Transverse colon (tissue), 4 donors: ENCODE results near the gene CCHCR1. TPM values are rescaled to one million over a fixed set of nuclear protein-coding genes. Genes with fewer than 3 reads are reported as not detected.

Experiments
- DNase-seq: peaks from one replicate; pipeline ENCODE4 v3.0.0-alpha.2; 2019
- H3K27ac ChIP-seq, 4 donors: fragments of 200-600 bp; sonication (generic); 2 replicates each; pipeline ENCODE4 v1.5.1; 2016 to 2018; ENCODE audit warnings: inconsistent platforms in 4 of 4
- H3K27me3 ChIP-seq: fragments of 200-600 bp; sonication (generic); 2 replicates; pipeline ENCODE4 v1.5.1; 2017; ENCODE audit warnings: inconsistent platforms
- H3K36me3 ChIP-seq, 4 donors: fragments of 200-600 bp; sonication (generic); 2 replicates each; pipeline ENCODE4 v1.5.1; 2017 to 2019; ENCODE audit warnings: inconsistent platforms in 4 of 4
- H3K4me1 ChIP-seq, 4 donors: fragments of 200-600 bp; sonication (generic); 2 replicates each; pipeline ENCODE4 v1.5.1; 2017 to 2020; ENCODE audit warnings: inconsistent platforms in 4 of 4
- H3K4me3 ChIP-seq, 4 donors: fragments of 200-600 bp; sonication (generic); 1 replicate in 1 of 4; 2 replicates in 3 of 4; pipeline versions ENCODE4 v1.5.1 to v1.6.1; 2017 to 2019; ENCODE audit warnings: inconsistent platforms in 4 of 4
- H3K9me3 ChIP-seq, 2 donors: fragments of 200-600 bp; sonication (generic); 2 replicates each; pipeline ENCODE4 v1.5.1; 2017 to 2019; ENCODE audit warnings: inconsistent platforms in 2 of 2
- CTCF ChIP-seq, 5 experiments: fragments of 200-600 bp in 3 of 5; fragments of 450-650 bp in 2 of 5; sonication (generic) in 3 of 5; IDR thresholded peaks; 1 replicate in 2 of 5; 2 replicates in 3 of 5; pipeline ENCODE4 v1.5.1; 2016 to 2017; ENCODE audit warnings: antibody characterized with exemption in 5 of 5, inconsistent platforms in 3 of 5, mild to moderate bottlenecking in 2 of 5, moderate library complexity in 1 of 5
- EP300 ChIP-seq: sonication (generic); formaldehyde crosslinking; IDR thresholded peaks from one replicate; pipeline ENCODE4 v1.6.1; 2017; ENCODE audit warnings: antibody characterized with exemption, low read depth
- POLR2A ChIP-seq: fragments of 450-650 bp; IDR thresholded peaks from one replicate; pipeline ENCODE4 v1.6.1; 2016; ENCODE audit warnings: antibody characterized with exemption, mild to moderate bottlenecking, moderate library complexity
- POLR2AphosphoS5 ChIP-seq, 3 donors: sonication (generic); formaldehyde crosslinking; IDR thresholded peaks; one replicate each; pipeline ENCODE4 v1.6.1; 2016; ENCODE audit warnings: antibody characterized with exemption in 3 of 3
- WGBS, 2 donors: methylation state at CpG; one replicate each; pipeline ENCODE4 v1.1.5; 2018; ENCODE audit warnings: low coverage in 1 of 2; 5-methylcytosine and 5-hydroxymethylcytosine counted together
- in situ Hi-C, 4 donors: fragments of 200-750 bp; cut with MboI; loops; one replicate each; pipeline versions ENCODE4 v1.15.0 to v1.15.1; 2017; ENCODE audit warnings: low sequenced_read_pairs in 3 of 4, low pct_ligation_motif_present in 1 of 4, low pct_unique_long_range_greater_than_20kb in 1 of 4
- intact Hi-C: fragments of 100-400 bp; cut with DNase I; formaldehyde crosslinking; loops from one replicate; pipeline ENCODE4 v1.15.1; 2023; ENCODE audit warnings: low total_unique reads
- total RNA-seq, 4 donors: library from RNA; depleted of rRNA; stranded (reverse); fragments of >200 nt; gene quantifications; one replicate each; pipeline ENCODE4 v1.1.0, GENCODE V29; 2016

Gene CCHCR1
- total RNA-seq, 4 donors from 2014 or later, result 15.0 to 44.1 (median 29.9) TPM

- Histone ChIP-seq H3K27ac (no peak overlapping the region), H3K4me3 (no peak overlapping the region), H3K36me3 (no peaks in the 10 kb centered on the region), H3K27me3 (no peaks in the 10 kb centered on the region), H3K4me1 (peaks cover 5 to 11% (median 9%) of the 10 kb centered on the region in 4 donors), H3K9me3 (no peaks in the 10 kb centered on the region)
- in situ Hi-C loops, result no loop called here
- DNase-seq, result no peak
- intact Hi-C loops, result no loop called here
- no peak for TF ChIP-seq POLR2AphosphoS5 (IDR thresholded peaks at IDR 0.05)
- no peak for TF ChIP-seq POLR2A
- TF ChIP-seq EP300, result no peak
- no peak for TF ChIP-seq CTCF (IDR thresholded peaks at IDR 0.05)
Observed at GRCh38 chr6:31163922-31164321, 6.3 kb upstream of the CCHCR1 start.

- WGBS, 2 donors, result 91% methylated on average over 13 of the region's 13 CpGs; no CpG with 5 or more reads in 1 of the 2 donors
- no peak overlapping the region for H3K4me3 ChIP-seq
- no peaks in the 10 kb centered on the region for H3K27me3 ChIP-seq
- no peak overlapping the region for H3K27ac ChIP-seq
- no peak for DNase-seq
- no peaks in the 10 kb centered on the region for H3K36me3 ChIP-seq
- H3K9me3 ChIP-seq, result no peaks in the 10 kb centered on the region
- H3K4me1 ChIP-seq, result peaks cover 6 to 14% (median 12%) of the 10 kb centered on the region in 4 donors
- intact Hi-C loops (no loop called here), in situ Hi-C loops (no loop called here)
- TF ChIP-seq CTCF (IDR thresholded peaks at IDR 0.05) (no peak), EP300 (no peak), POLR2A (no peak), POLR2AphosphoS5 (IDR thresholded peaks at IDR 0.05) (no peak)
Observed at GRCh38 chr6:31162463-31163165, 5.0 kb upstream of the CCHCR1 start.

- intact Hi-C loops (no loop called here), in situ Hi-C loops (no loop called here)
- Histone ChIP-seq H3K4me3 (no peak overlapping the region), H3K36me3 (no peaks in the 10 kb centered on the region), H3K4me1 (peaks cover 11 to 20% (median 19%) of the 10 kb centered on the region in 4 donors), H3K9me3 (no peaks in the 10 kb centered on the region), H3K27ac (no peak overlapping the region), H3K27me3 (no peaks in the 10 kb centered on the region)
- DNase-seq, result no peak
- TF ChIP-seq POLR2A (no peak), POLR2AphosphoS5 (IDR thresholded peaks at IDR 0.05) (no peak), EP300 (no peak), CTCF (IDR thresholded peaks at IDR 0.05) (no peak)
- WGBS, 2 donors, result 70 to 92% methylated on average over 2 to 19 of the region's 19 CpGs
Observed at GRCh38 chr6:31161216-31162126, 3.9 kb upstream of the CCHCR1 start.
